Gastroesophageal sphincter (tissue), 4 donors: ENCODE data around the gene CDH23. TPM values are rescaled to one million over a fixed set of nuclear protein-coding genes. Genes with fewer than 3 reads are reported as not detected.
A peak's percentile ranks its signal among the peaks of the same experiment; 100 is the strongest.

Experiments
- ATAC-seq: fragments of 150-250 bp; one replicate; pipeline ENCODE4 v1.9.1; 2016; ENCODE audit warnings: mild to moderate bottlenecking, moderate library complexity
- H3K27ac ChIP-seq, 4 donors: fragments of 200-600 bp; sonication (generic) in 3 of 4; 1 replicate in 3 of 4; 2 replicates in 1 of 4; pipeline ENCODE4 v1.5.1; 2016 to 2019
- H3K27me3 ChIP-seq: fragments of 200-600 bp; sonication (generic); one replicate; pipeline ENCODE4 v1.5.1; 2019
- H3K36me3 ChIP-seq, 2 donors: fragments of 200-600 bp; sonication (generic); one replicate each; pipeline ENCODE4 v1.5.1; 2019; ENCODE audit warnings: control low read depth in 1 of 2
- H3K4me1 ChIP-seq, 3 donors: fragments of 200-600 bp; sonication (generic); 1 replicate in 2 of 3; 2 replicates in 1 of 3; pipeline ENCODE4 v1.5.1; 2016 to 2019; ENCODE audit warnings: control low read depth in 2 of 3
- H3K4me3 ChIP-seq, 2 donors: fragments of 200-600 bp; sonication (generic); one replicate each; pipeline ENCODE4 v1.5.1; 2019; ENCODE audit warnings: mild to moderate bottlenecking in 1 of 2, moderate library complexity in 1 of 2
- H3K9me3 ChIP-seq, 3 donors: fragments of 200-600 bp; sonication (generic); one replicate each; pipeline ENCODE4 v1.5.1; 2017 to 2019; ENCODE audit warnings: control low read depth in 2 of 3
- CTCF ChIP-seq, 4 experiments: fragments of 200-600 bp in 2 of 4; fragments of 450-650 bp in 2 of 4; sonication (generic) in 1 of 4; IDR thresholded peaks; one replicate each; pipeline ENCODE4 v1.5.1; 2017 to 2019; ENCODE audit warnings: antibody characterized with exemption in 4 of 4, mild to moderate bottlenecking in 2 of 4, moderate library complexity in 2 of 4
- EP300 ChIP-seq: sonication (generic); formaldehyde crosslinking; IDR thresholded peaks from one replicate; pipeline ENCODE4 v1.6.1; 2017; ENCODE audit warnings: antibody characterized with exemption, mild to moderate bottlenecking
- POLR2A ChIP-seq, 2 donors: fragments of 450-650 bp; IDR thresholded peaks; one replicate each; pipeline ENCODE4 v1.6.1; 2017; ENCODE audit warnings: antibody characterized with exemption in 2 of 2, mild to moderate bottlenecking in 2 of 2, moderate library complexity in 1 of 2
- POLR2AphosphoS5 ChIP-seq: sonication (generic); formaldehyde crosslinking; IDR thresholded peaks from one replicate; pipeline ENCODE4 v1.6.1; 2017; ENCODE audit warnings: antibody characterized with exemption
- WGBS, 2 donors: methylation state at CpG; one replicate each; pipeline ENCODE4 v1.1.5; 2018; ENCODE audit warnings: low coverage in 1 of 2; 5-methylcytosine and 5-hydroxymethylcytosine counted together
- total RNA-seq, 4 donors: library from RNA; depleted of rRNA; stranded (reverse); fragments of >200 nt; gene quantifications; one replicate each; pipeline ENCODE4 v1.1.0, GENCODE V29; 2016

Gene CDH23
- total RNA-seq, 4 donors from 2014 or later = 5.1 to 33.5 (median 16.2) TPM

- WGBS, 2 donors = 93 to 100% methylated on average over 1 to 3 of the region's 6 CpGs
- H3K27me3 ChIP-seq = no peaks in the 10 kb centered on the region
- no peak overlapping the region for H3K4me3 ChIP-seq
- H3K9me3 ChIP-seq = no peaks in the 10 kb centered on the region
- no peak overlapping the region for H3K27ac ChIP-seq
- peaks cover 0 to 73% of the 10 kb centered on the region in 2 donors for H3K36me3 ChIP-seq
- ATAC-seq = no peak
- H3K4me1 ChIP-seq = no peaks in the 10 kb centered on the region
- TF ChIP-seq EP300 (no peak), CTCF (IDR thresholded peaks at IDR 0.05) (no peak), POLR2A (IDR thresholded peaks at IDR 0.05) (no peak), POLR2AphosphoS5 (no peak)
These were observed 45.6 kb upstream of the CDH23 start for GRCh38 chr10:71351087-71351486.

- ATAC-seq = peak; percentile 31
- no peaks in the 10 kb centered on the region for H3K27me3 ChIP-seq
- H3K36me3 ChIP-seq = peaks cover 0 to 80% of the 10 kb centered on the region in 2 donors
- H3K27ac ChIP-seq = no peak overlapping the region
- WGBS, 2 donors = 80 to 100% methylated on average over 1 to 5 of the region's 14 CpGs
- TF ChIP-seq CTCF (IDR thresholded peaks at IDR 0.05) = no peak
- TF ChIP-seq POLR2A (IDR thresholded peaks at IDR 0.05) = no peak
- no peak for TF ChIP-seq EP300
- no peak for TF ChIP-seq POLR2AphosphoS5
- no peaks in the 10 kb centered on the region for H3K9me3 ChIP-seq
- H3K4me3 ChIP-seq = no peak overlapping the region
- no peaks in the 10 kb centered on the region for H3K4me1 ChIP-seq
These were observed 44.9 kb upstream of the CDH23 start for GRCh38 chr10:71351628-71352319.

GRCh38 chr10:71353639-71354038 lies 43.1 kb upstream of the CDH23 start:
- Histone ChIP-seq H3K4me3 (no peak overlapping the region), H3K27me3 (no peaks in the 10 kb centered on the region), H3K36me3 (peaks cover 0 to 83% of the 10 kb centered on the region in 2 donors), H3K4me1 (peaks cover 0 to 3% (median 0%) of the 10 kb centered on the region in 3 donors), H3K9me3 (no peaks in the 10 kb centered on the region), H3K27ac (no peak overlapping the region)
- TF ChIP-seq POLR2AphosphoS5 (no peak), EP300 (no peak), POLR2A (IDR thresholded peaks at IDR 0.05) (no peak), CTCF (IDR thresholded peaks at IDR 0.05) (no peak)
- 67 to 70% methylated on average over 3 to 9 of the region's 9 CpGs for WGBS, 2 donors
- no peak for ATAC-seq

GRCh38 chr10:71354776-71355175 lies 41.9 kb upstream of the CDH23 start:
- WGBS, 2 donors = 67 to 96% methylated on average over 1 to 6 of the region's 7 CpGs
- ATAC-seq = no peak

GRCh38 chr10:71355886-71356285 lies 40.8 kb upstream of the CDH23 start:
- H3K4me3 ChIP-seq = no peak overlapping the region
- TF ChIP-seq CTCF (IDR thresholded peaks at IDR 0.05) (no peak), EP300 (no peak), POLR2AphosphoS5 (no peak), POLR2A (IDR thresholded peaks at IDR 0.05) (no peak)
- no peak overlapping the region for H3K27ac ChIP-seq
- no peaks in the 10 kb centered on the region for H3K27me3 ChIP-seq
- H3K4me1 ChIP-seq = peaks cover 0 to 3% (median 0%) of the 10 kb centered on the region in 3 donors
- WGBS, 2 donors = 91 to 100% methylated on average over 3 to 7 of the region's 12 CpGs
- no peaks in the 10 kb centered on the region for H3K9me3 ChIP-seq
- ATAC-seq = no peak
- H3K36me3 ChIP-seq = peaks cover 0 to 94% of the 10 kb centered on the region in 2 donors

More at GRCh38 chr10:71354776-71355175, 41.9 kb upstream of the CDH23 start:
- peaks cover 0 to 91% of the 10 kb centered on the region in 2 donors for H3K36me3 ChIP-seq
- H3K27me3 ChIP-seq = no peaks in the 10 kb centered on the region
- H3K9me3 ChIP-seq = no peaks in the 10 kb centered on the region
- H3K27ac ChIP-seq = no peak overlapping the region
- no peak for TF ChIP-seq EP300
- TF ChIP-seq POLR2A (IDR thresholded peaks at IDR 0.05) = no peak
- no peak for TF ChIP-seq POLR2AphosphoS5
- H3K4me3 ChIP-seq = no peak overlapping the region
- H3K4me1 ChIP-seq = peaks cover 0 to 3% (median 0%) of the 10 kb centered on the region in 3 donors
